ENCODE measurements around the gene KATNB1.

KATNB1 gene, protein sequence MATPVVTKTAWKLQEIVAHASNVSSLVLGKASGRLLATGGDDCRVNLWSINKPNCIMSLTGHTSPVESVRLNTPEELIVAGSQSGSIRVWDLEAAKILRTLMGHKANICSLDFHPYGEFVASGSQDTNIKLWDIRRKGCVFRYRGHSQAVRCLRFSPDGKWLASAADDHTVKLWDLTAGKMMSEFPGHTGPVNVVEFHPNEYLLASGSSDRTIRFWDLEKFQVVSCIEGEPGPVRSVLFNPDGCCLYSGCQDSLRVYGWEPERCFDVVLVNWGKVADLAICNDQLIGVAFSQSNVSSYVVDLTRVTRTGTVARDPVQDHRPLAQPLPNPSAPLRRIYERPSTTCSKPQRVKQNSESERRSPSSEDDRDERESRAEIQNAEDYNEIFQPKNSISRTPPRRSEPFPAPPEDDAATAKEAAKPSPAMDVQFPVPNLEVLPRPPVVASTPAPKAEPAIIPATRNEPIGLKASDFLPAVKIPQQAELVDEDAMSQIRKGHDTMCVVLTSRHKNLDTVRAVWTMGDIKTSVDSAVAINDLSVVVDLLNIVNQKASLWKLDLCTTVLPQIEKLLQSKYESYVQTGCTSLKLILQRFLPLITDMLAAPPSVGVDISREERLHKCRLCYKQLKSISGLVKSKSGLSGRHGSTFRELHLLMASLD

DNA sequence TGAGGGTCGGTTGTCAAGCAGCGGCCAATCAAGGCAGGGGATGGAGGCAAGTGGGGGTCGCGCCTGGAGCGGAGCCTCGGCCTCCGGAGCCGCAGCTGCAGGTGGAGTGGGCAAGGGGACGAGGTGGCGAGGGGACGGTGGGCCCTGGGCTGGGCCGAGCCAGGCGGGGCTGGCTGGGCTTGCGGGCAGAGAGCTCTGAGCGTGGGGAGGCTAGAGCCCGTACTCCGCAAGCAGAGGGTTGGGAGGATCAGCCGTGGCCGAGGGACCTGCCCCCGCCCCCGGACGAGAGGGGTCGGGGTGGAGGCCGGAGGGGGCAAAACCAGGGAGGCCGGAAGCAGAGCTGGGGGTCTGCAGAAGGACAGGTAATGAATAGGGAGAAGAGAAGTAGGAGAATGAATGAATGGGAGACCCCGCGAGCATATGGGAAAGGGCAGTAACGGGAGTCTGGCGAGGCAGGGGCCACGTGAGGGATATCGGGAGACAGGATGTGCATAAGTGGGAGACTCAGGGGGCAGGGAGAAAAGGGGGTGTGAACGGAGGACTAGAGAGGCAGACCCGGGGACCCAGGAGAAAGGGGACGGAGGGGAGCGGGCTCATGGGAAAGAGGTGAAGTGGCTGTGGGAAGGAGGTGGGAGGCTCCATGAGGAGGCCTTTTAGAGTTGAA is at the start of gene KATNB1:
Gene KATNB1 (plus strand): TSS at position 16 of the 664 bp plus-strand sequence. CDS start 1,474 bp downstream, outside the sequence.
- TF ChIP-seq CTCF (conservative IDR thresholded peaks at IDR 0.05): no peak
- no peak for TF ChIP-seq ZFX (IDR thresholded peaks at IDR 0.05)
- peak within 1 kb of the TSS; percentile 87 for H3K27ac ChIP-seq

DNA sequence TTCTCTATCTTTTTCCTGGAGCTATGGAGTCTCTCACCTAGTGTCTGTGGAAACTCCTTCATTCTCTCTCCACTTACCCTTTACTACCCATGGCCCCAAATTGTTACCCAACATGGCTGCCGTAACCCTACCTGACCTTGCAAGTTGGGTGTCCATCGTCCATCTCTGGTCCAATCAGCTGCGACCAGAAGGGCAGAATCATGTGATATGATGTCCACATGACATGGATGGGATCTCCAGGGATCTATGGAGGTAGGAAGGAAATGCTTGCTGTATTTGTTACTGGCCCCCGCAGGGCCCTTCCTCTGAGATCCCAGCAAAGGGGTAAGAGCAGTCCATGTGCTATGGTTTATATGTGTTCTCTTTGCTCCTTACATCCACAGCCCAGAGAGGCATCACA is 49.0 kb upstream of the KATNB1 start:
- no peak overlapping the region for H3K27ac ChIP-seq
- no peak for TF ChIP-seq ZFX (IDR thresholded peaks at IDR 0.05)
- TF ChIP-seq CTCF (conservative IDR thresholded peaks at IDR 0.05): no peak

GRCh38 chr16:57687363-57687929 is 48.1 kb upstream of the KATNB1 start:
- no peak overlapping the region for H3K27ac ChIP-seq
- TF ChIP-seq ZFX (IDR thresholded peaks at IDR 0.05) (no peak), CTCF (conservative IDR thresholded peaks at IDR 0.05) (no peak)

DNA sequence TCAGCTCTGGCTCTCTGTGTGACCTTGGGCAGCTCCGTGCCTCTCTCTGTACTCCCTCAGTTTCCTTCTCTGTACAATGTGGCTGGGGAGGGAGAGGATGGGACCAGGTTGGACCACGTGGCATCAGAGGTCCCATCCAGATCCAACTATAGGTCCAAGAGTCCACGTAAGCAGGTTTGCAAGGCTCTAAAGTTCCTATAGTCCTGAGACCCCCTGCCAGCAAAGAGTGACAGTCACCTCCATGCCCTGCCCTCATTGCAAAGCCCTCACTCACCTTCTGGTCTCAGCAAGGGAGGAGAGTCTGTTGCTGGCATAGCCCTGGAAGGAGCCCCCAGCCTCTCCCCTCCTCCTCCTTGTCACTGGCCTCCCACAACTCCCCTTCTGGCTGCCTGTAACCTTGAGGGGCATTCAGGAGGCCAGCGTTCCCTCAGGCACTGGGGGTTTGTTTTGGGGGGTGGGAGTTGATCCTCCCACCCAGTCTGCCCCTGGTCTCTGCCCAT is 47.0 kb upstream of the KATNB1 start:
- no peak for TF ChIP-seq ZFX (IDR thresholded peaks at IDR 0.05)
- no peak for TF ChIP-seq CTCF (conservative IDR thresholded peaks at IDR 0.05)
- no peak overlapping the region for H3K27ac ChIP-seq

- no peak overlapping the region for H3K27ac ChIP-seq
- TF ChIP-seq CTCF (conservative IDR thresholded peaks at IDR 0.05): no peak
- no peak for TF ChIP-seq ZFX (IDR thresholded peaks at IDR 0.05)
These were observed 46.4 kb upstream of the KATNB1 start for GRCh38 chr16:57688987-57689761.

GRCh38 chr16:57689762-57690558 is 45.6 kb upstream of the KATNB1 start:
- H3K27ac ChIP-seq: no peak overlapping the region
- TF ChIP-seq CTCF (conservative IDR thresholded peaks at IDR 0.05) (no peak), ZFX (IDR thresholded peaks at IDR 0.05) (no peak)
